Type B pancreatic cell (in vitro differentiated cells): Measurements from ENCODE around the gene AUH. TPM values are rescaled to one million over a fixed set of nuclear protein-coding genes. Genes with fewer than 3 reads are reported as not detected.
A peak's percentile ranks its signal among the peaks of the same experiment; 100 is the strongest.

ENCODE experiments used
- DNase-seq: peaks from one replicate; pipeline ENCODE4 v3.0.0; 2021; ENCODE audit warnings: mixed read lengths; ENCODE audit not compliant: unreplicated experiment; ENCODE audit errors: extremely low spot score
- H3K27ac Mint-ChIP-seq: 2 replicates; pipeline ENCODE4 v1.8.0; 2021; ENCODE audit warnings: mild to moderate bottlenecking, mixed read lengths
- H3K27me3 Mint-ChIP-seq: 2 replicates; pipeline ENCODE4 v1.8.0; 2021; ENCODE audit warnings: mixed read lengths
- H3K36me3 Mint-ChIP-seq: 2 replicates; pipeline ENCODE4 v1.8.0; 2021; ENCODE audit warnings: mixed read lengths
- H3K4me1 Mint-ChIP-seq: one replicate; pipeline ENCODE4 v1.8.0; 2021; ENCODE audit warnings: mixed read lengths; ENCODE audit not compliant: unreplicated experiment
- H3K4me3 Mint-ChIP-seq: 2 replicates; pipeline ENCODE4 v1.8.0; 2021; ENCODE audit warnings: mild to moderate bottlenecking, mixed read lengths
- H3K9me3 Mint-ChIP-seq: 2 replicates; pipeline ENCODE4 v1.8.0; 2021; ENCODE audit warnings: mixed read lengths
- CTCF ChIP-seq: fragments of 200-600 bp; sonication (generic); conservative IDR thresholded peaks from 2 replicates; pipeline ENCODE4 v1.5.0; 2021; ENCODE audit warnings: antibody characterized with exemption, mild to moderate bottlenecking
- total RNA-seq: library from RNA; stranded (reverse); gene quantifications from 2 replicates; pipeline ENCODE4 v1.2.1, GENCODE V29; 2021; ENCODE audit warnings: low replicate concordance

The AUH gene
- total RNA-seq, 1 donor from 2014 or later = 25.0 TPM

GRCh38 chr9:91195372-91196012 lies 166.2 kb downstream of the AUH start:
- H3K27ac Mint-ChIP-seq = no peak overlapping the region
- H3K4me1 Mint-ChIP-seq = peaks cover 49% of the 10 kb centered on the region
- H3K36me3 Mint-ChIP-seq = peaks cover 3% of the 10 kb centered on the region
- no peak for TF ChIP-seq CTCF
- H3K9me3 Mint-ChIP-seq = no peaks in the 10 kb centered on the region
- no peak for DNase-seq
- no peaks in the 10 kb centered on the region for H3K27me3 Mint-ChIP-seq
- no peak overlapping the region for H3K4me3 Mint-ChIP-seq

GRCh38 chr9:91193658-91194391 lies 167.9 kb downstream of the AUH start:
- no peak for TF ChIP-seq CTCF
- Mint-ChIP-seq H3K36me3 (no peaks in the 10 kb centered on the region), H3K27ac (peak overlapping the region; percentile 93), H3K9me3 (peaks cover 3% of the 10 kb centered on the region), H3K4me3 (peak overlapping the region; percentile 86), H3K27me3 (no peaks in the 10 kb centered on the region), H3K4me1 (peaks cover 43% of the 10 kb centered on the region)
- peak; percentile 82 for DNase-seq

DNA sequence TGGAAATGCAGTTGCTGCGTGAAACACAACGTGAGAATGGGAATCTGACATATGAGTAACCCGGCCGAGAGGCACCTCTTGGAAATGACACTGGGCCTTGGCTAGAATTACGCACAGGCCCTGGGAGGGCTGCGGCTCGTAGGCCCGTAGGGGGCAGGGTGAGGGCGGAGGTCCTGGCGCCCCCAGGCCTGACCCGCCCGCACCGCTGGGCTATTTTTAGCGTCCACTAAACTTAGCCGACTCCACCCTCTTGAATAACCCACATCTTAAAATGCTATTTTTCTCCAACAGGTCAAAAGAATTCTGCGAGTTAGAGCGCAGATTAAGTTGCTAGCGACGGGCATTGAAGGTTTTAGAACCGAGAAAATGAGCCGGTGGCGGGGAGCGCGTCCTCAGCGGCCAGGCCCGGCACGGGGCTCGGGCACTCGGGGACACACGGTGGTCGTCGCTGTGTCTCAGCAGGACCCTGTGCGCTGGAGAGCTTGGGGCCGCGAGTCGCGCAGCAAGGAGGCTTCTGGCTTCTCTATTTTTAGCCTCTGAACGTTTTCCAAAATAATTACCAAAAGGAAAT lies 168.5 kb downstream of the AUH start:
- Mint-ChIP-seq H3K27ac (peak overlapping the region; percentile 93), H3K27me3 (no peaks in the 10 kb centered on the region), H3K36me3 (no peaks in the 10 kb centered on the region), H3K9me3 (peaks cover 8% of the 10 kb centered on the region), H3K4me1 (peaks cover 37% of the 10 kb centered on the region), H3K4me3 (peak overlapping the region; percentile 86)
- peak; percentile 54 for TF ChIP-seq CTCF
- no peak for DNase-seq

- Mint-ChIP-seq H3K9me3 (peaks cover 9% of the 10 kb centered on the region), H3K4me3 (peak overlapping the region; percentile 86), H3K36me3 (no peaks in the 10 kb centered on the region), H3K27me3 (no peaks in the 10 kb centered on the region), H3K27ac (peak overlapping the region; percentile 93), H3K4me1 (peaks cover 31% of the 10 kb centered on the region)
- no peak for TF ChIP-seq CTCF
- DNase-seq = no peak
Measured at GRCh38 chr9:91192381-91193086, 169.2 kb downstream of the AUH start.

DNA sequence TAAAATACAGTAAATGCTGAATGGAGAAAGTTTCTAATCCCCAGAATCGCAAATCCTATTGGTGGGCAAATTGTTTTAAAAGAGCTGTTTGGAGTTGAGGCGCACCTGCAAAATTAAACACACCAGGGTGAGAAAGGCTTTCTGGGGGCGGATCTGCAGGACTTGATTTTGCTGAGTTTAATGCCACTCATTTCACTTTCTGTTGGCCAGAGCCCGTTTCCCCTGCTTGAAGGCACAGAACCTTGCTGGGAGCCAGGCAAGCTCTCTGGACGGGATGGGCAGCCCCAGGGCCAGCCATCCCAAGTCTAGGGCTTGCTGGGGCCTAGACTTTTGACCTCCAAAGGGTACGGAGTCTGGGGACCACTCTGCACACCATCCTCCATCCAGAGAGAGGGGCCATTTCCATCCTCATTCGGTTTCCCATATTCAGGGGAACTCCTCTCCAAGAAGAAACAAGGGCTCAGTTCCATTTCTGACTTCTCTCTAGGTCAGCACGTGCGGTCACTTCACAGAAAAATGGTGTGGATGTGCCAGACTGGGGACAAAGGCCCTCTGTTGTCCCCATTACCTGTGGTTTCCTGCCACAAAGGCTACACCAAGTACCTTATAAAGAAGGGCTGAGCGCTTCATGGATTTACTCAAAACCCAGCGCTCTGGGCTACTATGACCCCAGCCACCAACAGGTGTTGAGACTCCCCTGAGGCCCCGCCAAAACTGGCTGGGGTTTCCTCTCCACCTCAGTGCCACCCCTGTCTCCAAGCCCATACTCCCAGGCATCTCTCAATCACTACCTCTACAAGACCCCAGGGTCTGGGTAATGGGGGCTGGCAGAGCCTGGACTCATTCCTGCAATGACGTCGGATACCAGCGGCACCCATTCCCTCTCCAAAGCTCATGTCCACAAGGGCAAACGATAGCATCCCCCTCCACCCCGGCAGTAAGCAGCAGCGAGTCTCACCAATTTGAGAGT lies 170.0 kb downstream of the AUH start:
- H3K27me3 Mint-ChIP-seq = no peaks in the 10 kb centered on the region
- H3K4me3 Mint-ChIP-seq = peak overlapping the region; percentile 78
- peak overlapping the region; percentile 93 for H3K27ac Mint-ChIP-seq
- no peak for DNase-seq
- H3K4me1 Mint-ChIP-seq = peaks cover 28% of the 10 kb centered on the region
- H3K9me3 Mint-ChIP-seq = peaks cover 16% of the 10 kb centered on the region
- H3K36me3 Mint-ChIP-seq = no peaks in the 10 kb centered on the region
- TF ChIP-seq CTCF = no peak
